Ammon's horn (tissue), 1 donor: ENCODE data around the gene CDC42BPA.
"Not testable (repeated sequence)": the region's sequence is repeated elsewhere in the genome, so short reads cannot be mapped to it uniquely, and the experiment has no call there.

Experiments used
- DNase-seq: peaks from one replicate; pipeline ENCODE4 v3.0.0-alpha.2; 2016; ENCODE audit warnings: low spot score

CDC42BPA gene

DNA sequence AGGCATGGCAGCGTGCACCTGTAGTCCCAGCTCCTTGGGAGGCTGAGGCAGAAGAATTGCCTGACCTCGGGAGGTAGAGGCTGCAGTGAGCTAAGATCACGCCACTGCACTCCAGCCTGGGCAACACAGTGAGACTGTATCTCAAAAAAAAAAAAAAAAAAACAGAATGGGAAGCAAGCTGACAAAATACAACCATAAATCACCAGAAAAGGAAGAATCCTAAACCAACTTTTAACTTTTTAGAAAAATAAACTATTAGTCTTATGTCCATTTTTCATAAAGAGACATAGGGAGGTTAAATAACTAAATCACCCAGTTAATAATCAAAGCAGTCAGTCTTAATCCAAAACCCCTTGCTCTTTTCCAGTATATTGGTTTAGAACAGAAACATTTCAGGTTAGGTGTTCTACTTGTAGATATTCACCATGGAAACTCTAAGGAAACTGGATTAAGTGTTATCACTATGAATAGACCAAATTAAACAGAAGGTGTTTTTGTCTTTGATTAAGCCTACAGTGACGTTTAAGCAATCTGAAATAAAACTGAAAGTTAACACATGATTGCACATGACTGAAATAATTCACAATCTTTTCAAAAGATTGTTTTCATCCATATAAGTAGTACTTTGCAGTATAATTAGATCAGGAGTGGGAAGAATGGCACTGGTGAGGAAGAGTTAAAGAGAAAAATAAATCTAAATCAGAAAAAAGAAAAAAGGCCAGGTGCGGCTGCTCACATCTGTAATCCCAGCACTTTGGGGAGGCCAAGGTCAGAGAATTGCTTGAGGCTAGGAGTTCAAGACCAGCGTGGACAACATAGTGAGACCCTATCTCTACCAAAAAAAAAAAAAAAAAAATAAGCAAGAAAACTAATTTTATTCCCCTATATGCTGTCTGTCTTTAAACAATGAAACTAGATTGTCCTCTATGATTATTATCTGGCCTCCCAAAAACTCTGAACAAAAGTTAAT is 9.6 kb downstream of the CDC42BPA start:
- DNase-seq, result no peak

DNA sequence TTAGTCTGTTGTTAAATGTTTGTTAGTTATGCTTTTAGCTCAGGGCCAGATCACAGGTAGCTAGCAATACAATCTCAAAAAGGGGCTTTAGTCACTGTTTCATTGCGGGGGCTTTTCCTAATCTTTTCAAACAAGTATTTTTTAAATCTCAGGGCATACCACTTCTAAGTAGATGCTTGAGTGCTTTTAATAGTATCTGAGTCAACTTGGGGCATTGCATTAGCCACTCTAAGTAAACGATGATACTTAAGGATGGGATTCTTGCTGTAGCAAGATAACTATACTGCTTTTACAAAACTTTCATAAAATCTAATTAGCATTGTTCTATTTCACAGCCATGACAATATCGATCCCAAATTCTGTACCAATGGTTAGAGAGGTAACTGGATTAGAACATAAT is 11.6 kb downstream of the CDC42BPA start:
- no peak for DNase-seq

DNA sequence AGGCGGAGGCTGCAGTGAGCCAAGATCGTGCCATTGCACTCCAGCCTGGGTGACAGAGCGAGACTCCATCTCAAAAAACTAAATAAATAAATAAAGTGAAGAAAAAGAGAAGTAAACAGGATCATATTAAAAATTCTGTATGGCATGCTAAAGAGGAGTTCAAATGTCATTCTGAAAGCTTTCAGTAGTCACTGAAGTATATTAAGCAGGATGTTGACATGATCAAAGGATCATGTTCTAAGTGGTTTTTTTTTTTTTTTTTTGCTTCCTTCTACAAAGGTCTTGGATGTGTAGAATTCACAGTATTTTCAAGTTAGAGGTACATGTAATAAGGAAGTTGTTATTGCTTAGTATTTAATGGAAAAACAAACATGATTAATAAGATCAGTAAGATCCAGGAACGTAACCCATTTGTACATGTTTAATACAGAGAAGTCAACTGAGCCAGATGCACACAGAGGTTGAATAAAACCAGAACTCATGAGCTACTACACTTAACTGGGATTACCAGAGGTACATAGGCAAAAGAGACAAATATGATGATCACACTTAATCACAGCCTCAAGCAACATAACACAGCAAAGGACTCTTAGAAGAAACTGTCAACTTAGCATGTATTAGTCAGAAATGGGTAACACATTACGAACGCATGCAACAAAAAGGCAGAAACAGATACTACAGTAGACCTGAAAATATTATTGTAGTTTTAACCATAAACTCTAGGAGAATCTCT is 12.2 kb downstream of the CDC42BPA start:
- no peak for DNase-seq

DNA sequence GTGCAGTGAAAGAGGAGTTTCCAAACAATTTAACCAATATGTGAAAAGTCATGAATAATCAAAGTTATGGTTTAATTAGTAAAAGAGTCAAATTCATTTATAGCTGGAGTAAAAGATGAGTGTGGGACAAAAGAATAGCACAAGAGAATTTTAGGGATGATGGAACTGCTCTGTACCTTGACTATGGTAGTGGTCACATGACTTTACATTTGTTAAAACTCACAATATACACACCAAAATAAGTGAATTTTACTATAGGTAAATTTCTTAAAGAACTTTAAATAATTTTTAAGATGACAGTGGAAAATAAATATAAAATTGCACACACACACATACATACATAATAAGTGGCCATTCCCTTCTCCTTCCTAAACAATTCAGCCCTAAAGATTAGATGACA is 13.6 kb downstream of the CDC42BPA start:
- no peak for DNase-seq

DNA sequence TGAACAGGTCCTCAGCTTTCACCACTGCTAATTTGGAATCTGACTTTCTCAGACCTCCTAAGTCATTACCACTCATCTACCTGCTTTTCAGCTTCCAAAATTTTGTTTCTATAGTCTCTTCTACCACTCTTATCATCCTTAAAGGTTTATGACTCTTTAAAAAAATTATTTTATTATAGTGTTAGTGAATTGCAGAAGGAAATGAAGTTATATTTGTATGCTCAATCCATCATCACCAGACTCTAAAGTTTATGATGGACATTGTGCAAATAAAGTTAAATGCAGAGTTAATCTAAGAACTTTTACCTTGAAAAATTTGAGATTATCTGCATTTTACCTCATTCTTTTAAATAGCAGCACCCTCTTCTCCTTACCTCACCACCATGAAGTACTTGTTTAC is 14.6 kb downstream of the CDC42BPA start:
- no peak for DNase-seq

DNA sequence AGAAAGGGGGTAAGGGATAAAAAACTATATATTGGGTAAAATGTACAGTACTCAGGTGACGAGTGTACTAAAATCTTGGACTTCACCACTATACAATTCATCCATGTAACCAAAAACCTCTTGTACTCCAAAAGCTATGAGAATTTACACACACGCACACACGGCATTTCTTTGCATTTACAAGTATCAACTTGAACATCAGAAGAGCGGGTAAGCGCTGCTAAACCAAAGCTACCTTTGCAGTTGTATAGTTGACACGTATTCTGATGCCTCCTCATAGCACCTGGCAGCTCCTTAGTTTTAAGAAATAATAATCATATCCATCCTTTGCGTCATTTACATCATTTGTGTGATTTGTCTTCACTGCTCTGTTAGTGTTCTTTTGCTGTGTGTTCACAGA is 17.6 kb downstream of the CDC42BPA start:
- no peak for DNase-seq

DNA sequence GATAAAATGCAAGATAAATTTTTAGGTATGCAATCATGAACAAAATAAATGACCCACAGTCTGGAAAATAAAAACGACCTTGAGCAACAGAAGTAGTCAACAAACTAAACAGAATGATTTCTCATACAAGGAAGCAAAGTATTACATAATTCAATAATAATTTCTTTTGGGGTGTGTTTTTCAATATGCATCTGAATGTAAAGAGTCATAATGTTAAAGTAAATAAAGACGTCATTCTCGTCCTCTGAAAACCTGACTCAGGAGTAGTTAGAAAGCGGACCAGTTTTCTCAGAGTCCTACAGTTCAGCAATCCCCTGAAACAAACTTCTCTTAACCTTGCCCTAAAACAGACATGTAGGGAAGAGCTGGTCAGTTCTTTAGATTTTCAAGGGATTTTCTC is 18.6 kb downstream of the CDC42BPA start:
- no peak for DNase-seq

DNA sequence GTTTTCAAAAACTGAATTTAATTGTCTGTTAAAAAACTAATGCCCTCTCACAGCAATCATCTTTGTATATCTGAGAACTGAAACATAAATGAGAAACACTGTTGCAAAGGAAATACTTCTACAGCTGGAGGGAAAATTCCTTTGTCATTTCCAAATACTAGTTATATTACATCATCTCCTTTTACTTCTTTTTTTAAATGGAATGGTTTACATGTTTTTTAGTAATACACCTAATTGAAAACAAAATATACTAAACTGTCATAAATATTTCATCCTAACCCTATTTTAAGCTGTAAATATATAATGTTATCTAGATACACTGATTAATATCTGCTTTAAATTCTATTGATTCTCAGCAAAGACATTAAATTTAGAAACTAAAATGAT is 19.1 kb downstream of the CDC42BPA start:
- DNase-seq, result no peak

DNA sequence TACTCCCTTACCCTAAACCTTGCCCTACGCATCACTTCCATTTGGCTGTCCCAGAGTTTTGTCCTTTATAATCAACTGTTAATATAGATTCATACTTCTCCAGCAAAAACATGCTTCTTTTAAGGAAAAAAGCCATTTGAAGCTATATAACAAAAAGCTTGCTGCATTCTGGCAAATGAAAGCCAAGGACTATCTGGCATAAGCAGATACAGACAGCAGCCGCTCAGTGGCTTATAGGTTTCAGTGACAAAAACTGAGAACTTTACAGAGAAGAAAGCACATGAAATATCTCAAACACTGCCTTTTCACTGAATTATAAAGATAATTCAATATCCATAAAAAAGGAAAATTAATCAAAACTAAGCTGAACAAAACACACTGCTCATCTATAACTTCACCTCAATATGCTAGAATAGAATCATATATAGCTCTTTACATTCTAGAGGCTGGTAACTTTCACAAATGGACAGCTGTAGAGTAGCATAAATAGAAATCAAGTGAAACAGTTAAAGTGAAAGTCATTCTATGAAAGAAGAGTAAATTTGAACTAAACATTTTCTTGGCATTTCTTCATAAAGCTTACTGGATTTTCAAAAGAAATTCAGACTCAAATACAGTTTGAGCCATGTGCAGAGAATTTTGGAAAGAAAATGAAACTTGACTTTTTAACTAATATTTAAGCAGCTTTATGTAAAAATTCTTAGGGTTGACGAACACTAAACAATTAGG is 19.6 kb downstream of the CDC42BPA start:
- DNase-seq, result no peak

DNA sequence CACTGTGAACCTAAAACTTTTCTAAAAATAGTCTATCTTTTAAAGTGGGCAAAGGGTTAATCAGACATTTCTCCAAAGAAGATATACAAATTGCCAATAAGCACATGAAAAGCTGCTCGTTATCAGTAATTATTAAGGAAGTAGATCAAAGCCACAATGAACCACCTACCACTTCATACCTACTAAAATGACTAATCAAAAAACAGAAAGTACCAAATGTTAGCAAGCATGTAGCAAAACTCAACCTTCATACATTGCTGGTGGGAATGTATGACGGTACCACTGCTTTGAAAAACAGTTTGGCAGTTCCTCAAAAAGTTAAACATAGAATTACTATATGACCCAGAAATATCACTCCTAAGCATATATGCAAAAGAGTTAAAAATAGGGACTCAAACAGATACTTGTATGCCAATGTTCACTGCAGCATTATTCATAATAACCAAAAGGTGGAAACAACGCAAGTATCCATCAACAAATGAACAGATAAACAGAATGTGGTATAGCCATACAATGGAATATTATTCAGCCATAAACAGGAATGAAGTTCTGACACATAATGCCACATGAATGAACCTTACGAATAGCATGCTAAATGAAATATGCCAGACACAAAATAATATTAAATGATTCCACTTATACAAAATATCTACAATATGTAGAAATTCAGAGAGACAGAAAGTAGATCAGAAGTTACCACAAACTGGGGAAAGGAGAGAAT is 21.1 kb downstream of the CDC42BPA start:
- DNase-seq, result no peak

DNA sequence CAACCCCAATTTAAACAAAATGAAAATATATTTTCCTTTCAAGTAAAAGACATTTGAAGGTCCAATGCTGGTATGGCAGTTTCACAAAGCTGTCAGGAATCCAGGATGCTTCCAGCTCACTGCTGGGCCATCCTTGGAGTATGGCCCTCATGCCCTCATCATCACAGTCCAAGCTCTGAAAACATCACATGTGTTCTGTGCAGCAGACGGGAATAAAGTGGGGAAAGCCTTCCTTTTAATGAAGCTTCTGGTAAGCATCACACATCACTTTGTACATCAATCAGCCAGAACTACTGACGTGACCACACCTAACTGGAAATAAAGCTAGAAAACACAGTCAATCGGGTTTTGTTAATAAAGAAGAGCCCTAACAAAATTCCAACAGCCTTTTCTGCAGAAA is 22.7 kb downstream of the CDC42BPA start:
- DNase-seq, result no peak

DNA sequence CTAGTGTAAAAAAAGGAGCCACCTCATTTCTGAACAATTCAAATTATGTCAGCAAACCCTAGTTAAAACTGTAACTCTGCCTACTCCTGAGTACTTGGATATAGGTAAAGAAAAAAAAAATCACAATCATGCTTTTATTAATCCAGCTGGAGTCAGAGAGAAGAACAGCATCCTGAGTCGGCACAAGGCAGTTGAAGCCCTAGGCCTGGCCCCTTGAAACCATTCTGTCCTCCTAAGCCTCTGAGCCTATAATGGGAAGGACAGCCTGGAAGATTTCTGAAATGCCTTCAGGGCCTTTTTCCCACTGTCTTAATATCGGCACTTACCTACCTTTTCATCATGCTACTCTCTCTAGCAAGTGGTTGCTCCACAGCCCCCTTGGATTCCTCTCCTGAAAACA is 32.5 kb downstream of the CDC42BPA start:
- no peak for DNase-seq

DNA sequence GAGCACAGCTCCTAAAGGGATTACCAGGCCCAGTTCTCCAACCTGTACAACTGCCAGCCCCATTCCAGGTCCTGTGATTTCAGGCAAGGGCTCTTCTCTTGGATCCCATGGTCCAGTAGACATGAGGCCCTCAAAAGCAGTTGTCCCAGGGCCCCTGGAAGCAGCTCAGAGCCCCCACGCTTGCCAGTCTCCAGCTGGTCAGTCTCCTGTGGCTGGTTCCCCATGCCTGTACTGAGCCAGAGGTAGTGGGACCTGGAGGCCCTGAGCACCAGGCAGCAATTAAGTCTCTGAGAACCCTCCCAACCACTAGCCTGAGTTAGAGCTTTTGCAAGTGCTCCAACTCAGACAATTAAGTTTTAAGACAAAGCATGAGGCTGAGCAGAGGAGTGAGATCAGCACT is 36.9 kb downstream of the CDC42BPA start:
- no peak for DNase-seq

DNA sequence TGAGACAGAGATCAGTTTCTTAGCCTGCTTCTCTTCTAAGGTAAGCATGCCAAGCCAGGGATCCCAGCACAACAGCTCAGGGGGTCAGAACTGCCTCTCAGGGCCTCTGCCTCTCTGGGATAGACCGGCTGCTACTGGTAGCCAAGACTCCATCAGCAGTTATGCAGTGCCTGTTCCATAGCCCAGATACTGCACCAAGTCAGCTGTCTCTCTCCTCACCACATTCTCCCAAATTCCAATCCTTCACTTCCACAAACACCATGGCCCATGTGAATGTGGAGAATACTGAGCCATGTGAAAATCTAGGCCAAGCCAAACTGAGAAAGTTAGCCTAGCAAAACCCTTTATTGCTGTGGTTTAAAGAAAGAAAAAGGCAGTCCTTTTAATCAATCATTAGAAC is 37.5 kb downstream of the CDC42BPA start:
- no peak for DNase-seq

DNA sequence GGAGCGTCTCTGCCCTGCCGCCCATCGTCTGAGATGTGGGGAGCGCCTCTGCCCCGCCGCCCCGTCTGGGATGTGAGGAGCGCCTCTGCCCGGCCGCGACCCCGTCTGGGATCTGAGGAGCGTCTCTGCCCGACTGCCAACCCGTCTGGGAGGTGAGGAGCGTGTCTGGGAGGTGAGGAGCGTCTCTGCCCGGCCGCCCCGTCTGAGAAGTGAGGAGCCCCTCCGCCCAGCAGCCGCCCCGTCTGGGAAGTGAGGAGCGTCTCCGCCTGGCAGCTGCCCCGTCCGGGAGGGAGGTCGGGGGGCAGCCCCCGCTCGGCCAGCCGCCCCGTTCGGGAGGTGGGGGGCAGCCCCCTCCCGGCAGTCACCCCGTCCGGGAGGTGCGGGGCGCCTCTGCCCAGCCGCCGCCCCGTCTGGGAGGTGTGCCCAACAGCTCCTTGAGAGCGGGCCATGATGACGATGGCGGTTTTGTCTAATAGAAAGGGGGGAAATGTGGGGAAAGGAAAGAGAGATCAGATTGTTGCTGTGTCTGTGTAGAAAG is 42.1 kb downstream of the CDC42BPA start:
- not testable (repeated sequence) for DNase-seq

DNA sequence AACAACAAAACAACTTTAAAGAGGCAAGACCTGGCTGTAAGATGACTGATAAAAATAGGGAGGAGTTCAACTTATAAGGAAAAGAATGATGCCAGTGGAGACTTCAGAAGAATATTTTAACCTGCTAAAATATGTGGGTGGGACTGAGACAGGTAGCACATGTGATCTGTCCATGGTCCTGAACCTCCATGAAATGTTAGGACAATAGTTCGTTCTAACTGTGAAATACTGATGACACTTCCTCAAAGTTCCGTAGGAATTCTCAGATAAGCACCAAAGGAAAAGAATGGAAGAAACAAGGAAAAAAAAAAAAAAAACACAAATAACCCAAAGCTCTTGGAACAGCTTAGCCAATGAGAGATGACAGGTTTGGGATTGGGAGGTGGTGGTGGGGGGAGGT is 44.7 kb downstream of the CDC42BPA start:
- DNase-seq, result no peak

DNA sequence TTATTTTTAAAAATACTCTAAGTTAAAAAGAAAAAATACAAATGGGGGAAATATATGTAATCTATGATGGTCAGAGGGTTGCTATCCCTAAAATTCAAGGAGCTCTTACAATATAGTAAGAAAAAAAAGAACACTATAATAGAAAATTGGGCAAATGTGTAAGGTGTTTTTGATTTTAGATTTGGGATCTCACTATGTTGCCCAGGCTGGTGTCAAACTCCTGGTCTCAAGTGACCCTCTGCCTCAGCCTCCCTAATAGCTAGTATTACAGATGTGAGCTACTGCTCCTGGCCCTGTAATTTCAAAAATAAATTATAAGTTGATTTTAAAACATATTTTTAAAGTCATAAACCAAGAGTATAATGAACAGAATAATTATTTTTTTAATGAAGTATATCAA is 45.9 kb downstream of the CDC42BPA start:
- no peak for DNase-seq

DNA sequence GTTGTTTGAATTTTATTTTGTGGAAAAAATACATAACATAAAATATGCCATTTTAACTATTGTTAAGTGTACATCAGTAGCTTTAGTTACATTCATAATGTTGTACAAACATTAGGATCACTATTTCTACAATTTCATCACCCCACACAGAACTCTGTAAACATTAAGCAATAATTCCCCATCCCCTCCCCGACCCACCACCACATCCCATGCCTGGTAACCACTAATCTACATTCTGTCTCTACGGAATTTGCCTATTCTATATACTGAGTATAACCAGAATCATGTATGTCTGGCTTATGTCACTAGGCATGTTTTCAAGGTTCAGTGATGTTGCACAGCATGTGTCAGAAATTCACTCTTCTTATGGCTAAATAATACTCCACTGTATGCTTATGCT is 47.7 kb downstream of the CDC42BPA start:
- no peak for DNase-seq

DNA sequence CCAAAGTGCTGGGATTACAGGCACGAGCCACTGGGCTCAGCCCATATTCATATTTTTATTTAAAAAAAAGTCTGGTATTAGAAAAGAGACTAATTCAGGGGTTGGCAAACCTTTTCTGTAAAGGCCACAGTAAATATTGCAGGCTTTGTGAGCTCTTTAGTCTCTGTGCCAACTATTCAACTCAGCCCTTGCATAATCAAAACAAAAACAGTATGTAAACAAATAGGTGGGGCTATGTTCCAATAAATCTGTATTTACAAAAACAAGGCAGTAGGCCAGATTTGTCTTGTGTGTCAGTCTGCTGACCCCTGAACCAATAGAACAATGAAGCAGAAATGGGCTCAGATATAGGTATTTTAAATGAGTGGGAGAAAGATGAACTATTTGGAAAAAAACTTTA is 49.3 kb downstream of the CDC42BPA start:
- DNase-seq, result no peak

DNA sequence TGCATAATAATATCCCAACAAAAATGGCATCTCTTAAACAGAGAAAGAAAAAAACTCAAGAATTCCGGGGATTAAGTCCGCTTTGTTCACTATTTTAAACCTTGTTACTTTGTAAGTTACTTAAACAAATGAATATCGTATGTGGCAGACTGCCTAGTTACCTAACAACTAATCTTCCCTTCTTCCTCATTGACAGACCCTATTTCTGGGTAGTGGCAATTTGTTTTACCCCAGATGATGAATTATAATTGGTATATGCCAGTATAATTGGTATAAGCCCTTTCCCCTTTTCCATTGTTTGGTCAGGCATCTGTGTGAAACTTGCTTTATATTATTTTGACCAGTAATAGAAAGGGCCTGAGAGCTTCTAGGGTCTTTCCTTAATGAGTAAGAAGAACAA is 52.4 kb downstream of the CDC42BPA start:
- DNase-seq, result no peak

DNA sequence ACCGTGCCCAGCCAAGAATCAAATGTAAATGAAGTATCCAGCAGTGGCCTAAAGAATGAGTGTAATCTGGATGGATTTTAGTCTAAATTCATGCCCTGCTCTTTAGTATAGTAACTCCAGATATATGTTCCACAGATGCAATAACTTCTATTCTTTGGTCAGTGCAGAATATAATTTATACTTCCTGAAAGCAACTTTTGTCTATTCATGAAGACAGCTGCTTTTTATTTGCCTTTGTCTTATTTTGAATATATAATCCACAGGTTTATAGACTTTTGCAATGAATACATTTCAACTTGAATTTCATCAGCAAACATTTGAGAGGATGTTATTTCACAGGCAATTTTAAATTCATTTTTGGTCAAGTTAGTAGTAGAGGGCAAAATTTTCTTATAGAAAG is 54.4 kb downstream of the CDC42BPA start:
- DNase-seq, result no peak

DNA sequence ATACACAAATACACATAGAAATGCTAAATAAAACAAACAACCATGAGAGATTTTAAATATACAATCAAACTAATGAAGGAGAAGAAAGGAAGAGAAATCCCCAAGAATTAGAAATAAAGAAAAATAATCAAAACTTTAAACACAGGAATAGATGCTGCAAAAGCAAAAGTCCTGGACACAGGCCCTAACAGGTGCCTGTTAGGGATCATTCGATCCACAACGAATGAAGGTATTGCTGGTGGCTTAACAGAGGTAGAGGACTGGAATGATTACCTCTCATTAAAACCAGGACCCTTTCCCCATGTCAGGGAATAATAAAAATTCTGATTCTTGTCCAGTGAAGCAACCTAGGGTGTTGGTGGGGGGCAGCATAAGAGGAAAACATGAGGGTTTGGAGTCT is 56.8 kb downstream of the CDC42BPA start:
- no peak for DNase-seq
